Lower lobe of right lung (tissue), 2 donors: Measurements from ENCODE around the gene PDXP. TPM values are rescaled to one million over a fixed set of nuclear protein-coding genes. Genes with fewer than 3 reads are reported as not detected.
"Not testable (repeated sequence)": the region's sequence is repeated elsewhere in the genome, so short reads cannot be mapped to it uniquely, and the experiment has no call there.

Experiments
- ATAC-seq, 2 donors: fragments of 200-7000 bp; cut with Tn5 transposase; one replicate each; pipeline ENCODE4 v1.9.1; 2020 to 2022; ENCODE audit warnings: mild to moderate bottlenecking in 2 of 2, moderate library complexity in 2 of 2
- DNase-seq: peaks from one replicate; pipeline ENCODE4 v3.0.0-alpha.2; 2020
- H3K27ac ChIP-seq: fragments of 200-600 bp; one replicate; pipeline ENCODE4 v1.8.0; 2022
- H3K27me3 ChIP-seq: fragments of 200-600 bp; one replicate; pipeline ENCODE4 v1.8.0; 2022; ENCODE audit warnings: low read depth
- H3K36me3 ChIP-seq: fragments of 200-600 bp; one replicate; pipeline ENCODE4 v1.8.0; 2022; ENCODE audit warnings: mild to moderate bottlenecking
- H3K4me1 ChIP-seq: fragments of 200-600 bp; one replicate; pipeline ENCODE4 v1.8.0; 2022
- H3K4me3 ChIP-seq: fragments of 200-600 bp; one replicate; pipeline ENCODE4 v1.8.0; 2022; ENCODE audit warnings: mild to moderate bottlenecking
- H3K9me3 ChIP-seq: fragments of 200-600 bp; one replicate; pipeline ENCODE4 v1.8.0; 2022
- intact Hi-C: fragments of 100-400 bp; cut with DNase I; formaldehyde crosslinking; loops from one replicate; pipeline ENCODE4 v1.11.0; 2022
- total RNA-seq: library from RNA; stranded (reverse); fragmentation: NEBNext Ultra II Directional; extraction: Animal tissue kit (Norgen Biotek cat#: 25700); gene quantifications from one replicate; pipeline ENCODE4 v1.2.1, GENCODE V29; 2021
- TF ChIP-seq, protein P1 (sequence below): fragments of 200-600 bp; IDR thresholded peaks from one replicate; pipeline ENCODE4 v1.8.0; 2022; ENCODE audit warnings: antibody characterized with exemption, mild to moderate bottlenecking
- donor health status: DM: no; HTN: yes; CAD: no; lungs with severe emphysema.

PDXP gene
- total RNA-seq, 1 donor from 2014 or later = 3.9 TPM

- H3K4me3 ChIP-seq = no peak overlapping the region
- intact Hi-C loops = no loop called here
- H3K4me1 ChIP-seq = peaks cover 14% of the 10 kb centered on the region
- H3K27ac ChIP-seq = no peak overlapping the region
- TF ChIP-seq, protein P1, sequence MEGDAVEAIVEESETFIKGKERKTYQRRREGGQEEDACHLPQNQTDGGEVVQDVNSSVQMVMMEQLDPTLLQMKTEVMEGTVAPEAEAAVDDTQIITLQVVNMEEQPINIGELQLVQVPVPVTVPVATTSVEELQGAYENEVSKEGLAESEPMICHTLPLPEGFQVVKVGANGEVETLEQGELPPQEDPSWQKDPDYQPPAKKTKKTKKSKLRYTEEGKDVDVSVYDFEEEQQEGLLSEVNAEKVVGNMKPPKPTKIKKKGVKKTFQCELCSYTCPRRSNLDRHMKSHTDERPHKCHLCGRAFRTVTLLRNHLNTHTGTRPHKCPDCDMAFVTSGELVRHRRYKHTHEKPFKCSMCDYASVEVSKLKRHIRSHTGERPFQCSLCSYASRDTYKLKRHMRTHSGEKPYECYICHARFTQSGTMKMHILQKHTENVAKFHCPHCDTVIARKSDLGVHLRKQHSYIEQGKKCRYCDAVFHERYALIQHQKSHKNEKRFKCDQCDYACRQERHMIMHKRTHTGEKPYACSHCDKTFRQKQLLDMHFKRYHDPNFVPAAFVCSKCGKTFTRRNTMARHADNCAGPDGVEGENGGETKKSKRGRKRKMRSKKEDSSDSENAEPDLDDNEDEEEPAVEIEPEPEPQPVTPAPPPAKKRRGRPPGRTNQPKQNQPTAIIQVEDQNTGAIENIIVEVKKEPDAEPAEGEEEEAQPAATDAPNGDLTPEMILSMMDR = no peak
- no peaks in the 10 kb centered on the region for H3K27me3 ChIP-seq
- ATAC-seq (no peak), DNase-seq (no peak)
- peaks cover 42% of the 10 kb centered on the region for H3K36me3 ChIP-seq
- H3K9me3 ChIP-seq = no peaks in the 10 kb centered on the region
Observed at GRCh38 chr22:37654563-37655251, 3.8 kb upstream of the PDXP start.

- peaks cover 37% of the 10 kb centered on the region for H3K36me3 ChIP-seq
- H3K27me3 ChIP-seq = no peaks in the 10 kb centered on the region
- peaks cover 19% of the 10 kb centered on the region for H3K4me1 ChIP-seq
- DNase-seq (no peak), ATAC-seq (no peak)
- intact Hi-C loops = no loop called here
- no peaks in the 10 kb centered on the region for H3K9me3 ChIP-seq
- no peak overlapping the region for H3K4me3 ChIP-seq
- H3K27ac ChIP-seq = no peak overlapping the region
- TF ChIP-seq, protein P1 = no peak
Observed at GRCh38 chr22:37655252-37655563, 3.3 kb upstream of the PDXP start.

- H3K36me3 ChIP-seq = peaks cover 23% of the 10 kb centered on the region
- intact Hi-C loops, H3K4me3 ChIP-seq, H3K27me3 ChIP-seq, H3K9me3 ChIP-seq, ATAC-seq, DNase-seq, H3K27ac ChIP-seq: not testable (repeated sequence)
- H3K4me1 ChIP-seq = peaks cover 31% of the 10 kb centered on the region
Observed at GRCh38 chr22:37656583-37656982, 1.9 kb upstream of the PDXP start.

DNA sequence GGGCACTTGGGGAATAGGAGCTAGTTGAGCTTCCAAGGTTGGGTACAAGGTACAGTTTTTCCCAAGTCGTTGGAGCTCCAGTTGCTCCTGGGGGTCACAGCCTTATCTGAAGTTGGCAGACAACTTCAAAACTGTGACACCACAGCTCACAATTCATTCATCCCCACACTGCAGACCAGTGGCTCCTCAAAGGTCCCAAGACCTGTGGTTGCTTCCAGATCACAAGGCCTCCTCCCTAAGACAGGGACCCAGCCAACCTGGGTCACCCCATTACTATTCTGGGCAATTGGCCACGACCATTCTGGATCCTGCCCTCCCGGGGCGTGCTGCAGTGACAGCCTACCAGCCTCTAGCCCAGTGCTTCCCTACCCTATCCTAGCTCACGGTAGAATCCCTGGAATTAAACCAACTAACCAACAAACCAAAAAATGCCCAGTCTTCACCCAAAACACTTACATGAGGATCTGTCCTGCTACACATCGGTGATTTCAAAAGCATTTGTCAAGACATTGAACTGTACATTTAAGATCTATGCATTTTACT is 862 bp upstream of the PDXP start:
- Histone ChIP-seq H3K36me3 (peaks cover 13% of the 10 kb centered on the region), H3K4me3 (peak overlapping the region; percentile 48), H3K9me3 (no peaks in the 10 kb centered on the region), H3K27ac (peak overlapping the region; percentile 68), H3K27me3 (no peaks in the 10 kb centered on the region), H3K4me1 (peaks cover 39% of the 10 kb centered on the region)
- ATAC-seq (no peak), DNase-seq (no peak)
- intact Hi-C loops = no loop called here
- TF ChIP-seq, protein P1 = no peak

DNA sequence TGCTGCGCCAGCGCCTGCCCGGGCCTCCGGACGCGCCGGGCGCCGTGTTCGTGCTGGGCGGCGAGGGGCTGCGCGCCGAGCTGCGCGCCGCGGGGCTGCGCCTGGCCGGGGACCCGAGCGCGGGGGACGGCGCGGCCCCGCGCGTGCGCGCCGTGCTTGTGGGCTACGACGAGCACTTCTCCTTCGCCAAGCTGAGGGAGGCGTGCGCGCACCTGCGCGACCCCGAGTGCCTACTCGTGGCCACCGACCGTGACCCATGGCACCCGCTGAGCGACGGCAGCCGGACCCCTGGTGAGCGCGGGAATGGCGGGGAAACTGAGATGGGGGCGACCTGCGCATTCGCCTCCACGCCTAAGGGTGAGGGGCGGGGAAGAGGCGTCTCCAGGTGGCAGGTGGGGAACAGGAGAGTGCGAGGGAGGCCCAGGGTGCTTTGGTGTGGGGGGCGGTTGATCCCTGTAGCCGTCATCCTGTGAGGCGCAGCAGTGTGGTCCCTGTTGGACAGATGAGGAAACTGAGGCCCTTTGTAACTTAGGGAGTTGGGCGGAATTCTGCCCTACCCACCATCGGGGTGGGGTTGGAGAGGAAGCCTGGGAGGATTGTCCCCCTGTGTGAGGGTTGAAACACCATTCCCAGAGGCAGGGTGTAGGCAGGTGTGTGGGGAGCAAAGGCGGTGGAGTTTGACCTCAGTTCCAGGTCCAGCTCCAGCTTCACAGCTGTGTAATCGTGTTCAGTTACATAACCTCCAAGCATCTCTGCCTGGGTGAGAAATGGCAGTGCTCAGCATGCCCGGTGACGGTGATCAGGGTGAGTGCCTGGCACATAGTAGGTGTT is 758 bp downstream of the PDXP start:
- intact Hi-C loops = no loop called here
- TF ChIP-seq, protein P1 = no peak
- Histone ChIP-seq H3K4me1 (peaks cover 39% of the 10 kb centered on the region), H3K27me3 (no peaks in the 10 kb centered on the region), H3K27ac (no peak overlapping the region), H3K9me3 (no peaks in the 10 kb centered on the region), H3K36me3 (no peaks in the 10 kb centered on the region), H3K4me3 (peak overlapping the region; percentile 48)
- no peak for ATAC-seq
- DNase-seq = peak; percentile 64
